Esophagus (tissue), 2 donors: ENCODE results near the gene TLE3. TPM values are rescaled to one million over a fixed set of nuclear protein-coding genes. Genes with fewer than 3 reads are reported as not detected.

Experiments
- H3K27ac ChIP-seq, 2 donors: one replicate each; pipeline ENCODE4 v1.5.1; 2013; ENCODE audit warnings: low read depth in 2 of 2, mild to moderate bottlenecking in 2 of 2, inconsistent platforms in 1 of 2, low read length in 1 of 2, moderate library complexity in 1 of 2
- H3K27me3 ChIP-seq, 2 donors: one replicate each; pipeline ENCODE4 v1.6.1; 2013; ENCODE audit warnings: low read length in 2 of 2, control low read depth in 1 of 2, mild to moderate bottlenecking in 1 of 2; ENCODE audit not compliant: insufficient read depth in 2 of 2, control insufficient read depth in 1 of 2
- H3K36me3 ChIP-seq, 2 donors: one replicate each; pipeline ENCODE4 v1.6.1; 2013; ENCODE audit warnings: low read length in 1 of 2; ENCODE audit not compliant: control insufficient read depth in 2 of 2, insufficient read depth in 2 of 2
- H3K4me1 ChIP-seq, 2 donors: one replicate each; pipeline ENCODE4 v1.6.1; 2013; ENCODE audit warnings: low read length in 1 of 2; ENCODE audit not compliant: control insufficient read depth in 2 of 2, insufficient read depth in 2 of 2
- H3K4me3 ChIP-seq, 2 donors: one replicate each; pipeline ENCODE4 v1.5.1; 2013; ENCODE audit warnings: low read length in 2 of 2, mild to moderate bottlenecking in 2 of 2, low read depth in 1 of 2, moderate library complexity in 1 of 2
- H3K9me3 ChIP-seq, 2 donors: one replicate each; pipeline ENCODE4 v1.6.1; 2013; ENCODE audit warnings: mild to moderate bottlenecking in 2 of 2, low read depth in 1 of 2, low read length in 1 of 2, moderate library complexity in 1 of 2; ENCODE audit not compliant: control insufficient read depth in 2 of 2, insufficient read depth in 1 of 2
- WGBS, 2 donors: extraction: QIAGEN DNeasy Blood & Tissue Kit; methylation state at CpG; one replicate each; pipeline ENCODE4 v1.1.7; 2013; 5-methylcytosine and 5-hydroxymethylcytosine counted together
- polyA plus RNA-seq, 2 donors: library from polyadenylated mRNA; stranded (reverse); fragments of 200-250 nt; gene quantifications; one replicate each; pipeline ENCODE4 v1.2.3, GENCODE V29; 2013
- donor health status: healthy with polysubstance abuse.
- donor health status: Bipolar disorder and iron deficiency.

TLE3 gene
- polyA plus RNA-seq, 2 donors = 33.1 to 43.9 TPM

- no peaks in the 10 kb centered on the region for H3K4me1 ChIP-seq
- no peak overlapping the region for H3K27ac ChIP-seq
- H3K9me3 ChIP-seq = peaks cover 3 to 9% of the 10 kb centered on the region in 2 donors
- 91 to 93% methylated on average over 15 of the region's 15 CpGs for WGBS, 2 donors
- no peaks in the 10 kb centered on the region for H3K36me3 ChIP-seq
- H3K4me3 ChIP-seq = no peak overlapping the region
- H3K27me3 ChIP-seq = peaks cover 0 to 2% of the 10 kb centered on the region in 2 donors
Observed at GRCh38 chr15:69998541-69999391, 99.0 kb downstream of the TLE3 start.

- Histone ChIP-seq H3K4me3 (no peak overlapping the region), H3K9me3 (peaks cover 3 to 5% of the 10 kb centered on the region in 2 donors), H3K4me1 (no peaks in the 10 kb centered on the region), H3K27ac (peak overlapping the region; percentile 62 to 88), H3K36me3 (no peaks in the 10 kb centered on the region), H3K27me3 (peaks cover 0 to under 1% of the 10 kb centered on the region in 2 donors)
- WGBS, 2 donors = 29 to 49% methylated on average over 2 of the region's 2 CpGs
Observed at GRCh38 chr15:69997813-69998212, 99.9 kb downstream of the TLE3 start.
